ENCODE results near the gene ALMS1.
"Not testable (repeated sequence)": the region's sequence is repeated elsewhere in the genome, so short reads cannot be mapped to it uniquely, and the experiment has no call there.

ALMS1 gene

GRCh38 chr2:73594251-73594650 is 208.6 kb downstream of the ALMS1 start:
- Histone ChIP-seq H3K9me3 (ENCODE audit: control insufficient read depth in 5 of 5, low read length in 5 of 5) (no peaks in the 10 kb centered on the region), H3K36me3 (ENCODE audit: control insufficient read depth in 5 of 5, insufficient read depth in 5 of 5, low read length in 5 of 5) (peaks cover 0 to 2% (median 0%) of the 10 kb centered on the region in 5 donors), H3K4me1 (ENCODE audit: control insufficient read depth in 5 of 5, insufficient read depth in 5 of 5, low read length in 5 of 5) (no peaks in the 10 kb centered on the region), H3K4me3 (ENCODE audit: low read depth in 1 of 5, low read length in 5 of 5) (no peak overlapping the region), H3K27me3 (ENCODE audit: control insufficient read depth in 5 of 5, insufficient read depth in 4 of 5, low read length in 5 of 5) (no peaks in the 10 kb centered on the region), H3K9ac (ENCODE audit: low read length in 5 of 5) (no peak overlapping the region), H3K27ac (ENCODE audit: low read depth, low read length) (no peak overlapping the region)

- no peaks in the 10 kb centered on the region for H3K9me3 ChIP-seq (ENCODE audit: control insufficient read depth in 5 of 5, low read length in 5 of 5)
- H3K4me3 ChIP-seq (ENCODE audit: low read depth in 1 of 5, low read length in 5 of 5): no peak overlapping the region
- peaks cover 0 to 35% (median 26%) of the 10 kb centered on the region in 5 donors for H3K36me3 ChIP-seq (ENCODE audit: control insufficient read depth in 5 of 5, insufficient read depth in 5 of 5, low read length in 5 of 5)
- no peaks in the 10 kb centered on the region for H3K27me3 ChIP-seq (ENCODE audit: control insufficient read depth in 5 of 5, insufficient read depth in 4 of 5, low read length in 5 of 5)
- no peak overlapping the region for H3K27ac ChIP-seq (ENCODE audit: low read depth, low read length)
- no peaks in the 10 kb centered on the region for H3K4me1 ChIP-seq (ENCODE audit: control insufficient read depth in 5 of 5, insufficient read depth in 5 of 5, low read length in 5 of 5)
- H3K9ac ChIP-seq (ENCODE audit: low read length in 5 of 5): no peak overlapping the region
Measured at GRCh38 chr2:73601780-73602179, 216.1 kb downstream of the ALMS1 start.

DNA sequence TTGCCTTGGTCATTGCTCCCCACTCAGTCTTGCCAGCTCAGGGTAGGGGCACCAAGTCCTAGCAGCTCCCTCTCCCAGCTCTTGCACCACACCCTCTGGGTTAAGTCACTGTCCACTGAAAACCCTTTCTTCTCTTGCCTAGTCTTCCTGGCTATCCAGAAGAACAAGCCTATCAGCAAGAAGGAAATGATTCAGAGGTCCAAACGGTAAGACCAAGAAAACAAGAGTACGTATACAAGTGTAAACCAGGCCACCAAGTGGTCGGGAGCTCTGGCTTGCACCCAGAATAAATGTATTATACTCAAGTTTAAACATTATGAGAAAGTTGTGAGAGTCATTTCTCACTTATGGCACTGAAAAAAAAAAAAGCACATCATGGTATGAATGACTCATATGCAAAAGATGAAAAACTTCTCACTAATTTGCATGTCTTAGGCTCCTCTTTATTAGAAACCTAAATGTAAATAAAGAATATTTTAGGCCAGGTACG is 217.5 kb downstream of the ALMS1 start:
- not testable (repeated sequence) for H3K4me1 ChIP-seq (ENCODE audit: control insufficient read depth in 5 of 5, insufficient read depth in 5 of 5, low read length in 5 of 5); H3K9ac ChIP-seq (ENCODE audit: low read length in 5 of 5); H3K27ac ChIP-seq (ENCODE audit: low read depth, low read length); H3K9me3 ChIP-seq (ENCODE audit: control insufficient read depth in 5 of 5, low read length in 5 of 5); H3K27me3 ChIP-seq (ENCODE audit: control insufficient read depth in 5 of 5, insufficient read depth in 4 of 5, low read length in 5 of 5); H3K4me3 ChIP-seq (ENCODE audit: low read depth in 1 of 5, low read length in 5 of 5)
- H3K36me3 ChIP-seq (ENCODE audit: control insufficient read depth in 5 of 5, insufficient read depth in 5 of 5, low read length in 5 of 5): peaks cover 0 to 35% (median 26%) of the 10 kb centered on the region in 5 donors

- not testable (repeated sequence) for H3K4me1 ChIP-seq (ENCODE audit: control insufficient read depth in 5 of 5, insufficient read depth in 5 of 5, low read length in 5 of 5); H3K9me3 ChIP-seq (ENCODE audit: control insufficient read depth in 5 of 5, low read length in 5 of 5)
- H3K36me3 ChIP-seq (ENCODE audit: control insufficient read depth in 5 of 5, insufficient read depth in 5 of 5, low read length in 5 of 5): peaks cover 0 to 41% (median 31%) of the 10 kb centered on the region in 5 donors
Measured at GRCh38 chr2:73604589-73604988, 219.0 kb downstream of the ALMS1 start.

DNA sequence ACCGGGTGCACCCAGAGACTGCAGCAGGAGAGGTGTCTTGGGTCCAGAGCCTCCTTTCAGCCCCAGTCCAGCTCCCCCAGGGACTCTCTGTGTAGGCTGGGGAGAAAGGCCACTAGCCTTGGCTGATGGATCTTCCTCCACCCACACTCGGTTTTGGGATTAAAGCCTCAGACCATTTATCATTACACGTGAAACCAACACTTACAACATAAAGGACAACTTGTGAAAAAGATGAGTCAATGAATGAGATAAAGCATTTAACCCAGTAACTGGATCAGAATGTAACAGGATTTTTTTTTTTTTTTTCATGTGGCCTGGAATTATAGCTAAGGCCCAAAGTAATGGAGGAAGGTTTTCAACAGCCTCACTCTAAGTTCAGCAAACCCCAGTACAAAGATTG is 224.5 kb downstream of the ALMS1 start:
- Histone ChIP-seq H3K9me3 (ENCODE audit: control insufficient read depth in 5 of 5, low read length in 5 of 5) (no peaks in the 10 kb centered on the region), H3K4me3 (ENCODE audit: low read depth in 1 of 5, low read length in 5 of 5) (no peak overlapping the region), H3K27me3 (ENCODE audit: control insufficient read depth in 5 of 5, insufficient read depth in 4 of 5, low read length in 5 of 5) (no peaks in the 10 kb centered on the region), H3K27ac (ENCODE audit: low read depth, low read length) (no peak overlapping the region), H3K9ac (ENCODE audit: low read length in 5 of 5) (no peak overlapping the region), H3K4me1 (ENCODE audit: control insufficient read depth in 5 of 5, insufficient read depth in 5 of 5, low read length in 5 of 5) (no peaks in the 10 kb centered on the region), H3K36me3 (ENCODE audit: control insufficient read depth in 5 of 5, insufficient read depth in 5 of 5, low read length in 5 of 5) (peaks cover 0 to 21% (median 14%) of the 10 kb centered on the region in 5 donors)

More at GRCh38 chr2:73604589-73604988, 219.0 kb downstream of the ALMS1 start:
- not testable (repeated sequence) for H3K4me3 ChIP-seq (ENCODE audit: low read depth in 1 of 5, low read length in 5 of 5); H3K9ac ChIP-seq (ENCODE audit: low read length in 5 of 5); H3K27me3 ChIP-seq (ENCODE audit: control insufficient read depth in 5 of 5, insufficient read depth in 4 of 5, low read length in 5 of 5); H3K27ac ChIP-seq (ENCODE audit: low read depth, low read length)

DNA sequence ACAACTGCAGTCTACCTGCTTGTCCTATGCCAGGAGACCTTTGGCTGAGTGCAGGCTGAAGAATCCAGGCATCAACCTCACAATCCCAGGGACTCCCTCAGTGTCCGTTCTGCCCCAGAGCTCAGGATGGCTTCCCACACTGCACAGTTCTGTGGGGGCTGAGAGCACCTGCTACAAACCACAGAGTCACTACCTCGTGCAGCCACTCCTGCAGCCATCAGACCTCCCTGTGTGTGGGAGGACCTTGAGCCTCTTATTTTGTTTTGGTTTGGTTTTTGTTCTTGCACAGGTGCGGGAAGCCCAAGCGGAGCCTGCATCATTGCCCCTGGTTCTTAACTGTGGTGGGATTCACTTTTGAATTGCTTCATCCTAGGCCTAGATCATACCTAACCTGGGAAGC is 225.6 kb downstream of the ALMS1 start:
- Histone ChIP-seq H3K27ac (ENCODE audit: low read depth, low read length) (no peak overlapping the region), H3K9me3 (ENCODE audit: control insufficient read depth in 5 of 5, low read length in 5 of 5) (no peaks in the 10 kb centered on the region), H3K27me3 (ENCODE audit: control insufficient read depth in 5 of 5, insufficient read depth in 4 of 5, low read length in 5 of 5) (no peaks in the 10 kb centered on the region), H3K4me3 (ENCODE audit: low read depth in 1 of 5, low read length in 5 of 5) (no peak overlapping the region), H3K4me1 (ENCODE audit: control insufficient read depth in 5 of 5, insufficient read depth in 5 of 5, low read length in 5 of 5) (no peaks in the 10 kb centered on the region), H3K9ac (ENCODE audit: low read length in 5 of 5) (no peak overlapping the region), H3K36me3 (ENCODE audit: control insufficient read depth in 5 of 5, insufficient read depth in 5 of 5, low read length in 5 of 5) (peaks cover 0 to 21% (median 14%) of the 10 kb centered on the region in 5 donors)

- Histone ChIP-seq H3K9me3 (ENCODE audit: control insufficient read depth in 5 of 5, low read length in 5 of 5) (no peaks in the 10 kb centered on the region), H3K9ac (ENCODE audit: low read length in 5 of 5) (no peak overlapping the region), H3K36me3 (ENCODE audit: control insufficient read depth in 5 of 5, insufficient read depth in 5 of 5, low read length in 5 of 5) (peaks cover 0 to 21% (median 14%) of the 10 kb centered on the region in 5 donors), H3K27me3 (ENCODE audit: control insufficient read depth in 5 of 5, insufficient read depth in 4 of 5, low read length in 5 of 5) (no peaks in the 10 kb centered on the region), H3K27ac (ENCODE audit: low read depth, low read length) (no peak overlapping the region), H3K4me3 (ENCODE audit: low read depth in 1 of 5, low read length in 5 of 5) (no peak overlapping the region), H3K4me1 (ENCODE audit: control insufficient read depth in 5 of 5, insufficient read depth in 5 of 5, low read length in 5 of 5) (no peaks in the 10 kb centered on the region)
Measured at GRCh38 chr2:73611867-73612266, 226.2 kb downstream of the ALMS1 start.

DNA sequence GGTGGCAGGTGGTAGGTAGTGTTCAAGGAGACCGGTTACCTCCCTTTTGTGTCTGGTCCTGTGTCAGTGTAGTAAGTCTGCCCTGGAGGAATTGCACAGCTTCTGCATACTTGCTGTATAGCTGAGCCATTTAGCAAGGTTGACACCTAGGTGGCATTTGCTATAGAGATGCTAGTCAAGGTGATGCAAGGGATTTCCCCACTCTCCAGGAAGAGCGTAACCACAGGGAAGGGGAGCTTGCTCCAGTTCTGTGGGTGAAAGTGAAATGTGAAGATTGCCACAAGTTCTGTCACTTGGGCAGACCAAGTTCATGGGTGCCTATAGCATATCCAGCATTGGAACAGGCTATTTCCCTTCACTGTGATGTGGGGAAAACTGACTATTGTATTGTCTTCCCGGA is 228.5 kb downstream of the ALMS1 start:
- no peak overlapping the region for H3K9ac ChIP-seq (ENCODE audit: low read length in 5 of 5)
- no peak overlapping the region for H3K27ac ChIP-seq (ENCODE audit: low read depth, low read length)
- H3K4me3 ChIP-seq (ENCODE audit: low read depth in 1 of 5, low read length in 5 of 5): no peak overlapping the region
- no peaks in the 10 kb centered on the region for H3K9me3 ChIP-seq (ENCODE audit: control insufficient read depth in 5 of 5, low read length in 5 of 5)
- no peaks in the 10 kb centered on the region for H3K4me1 ChIP-seq (ENCODE audit: control insufficient read depth in 5 of 5, insufficient read depth in 5 of 5, low read length in 5 of 5)
- H3K36me3 ChIP-seq (ENCODE audit: control insufficient read depth in 5 of 5, insufficient read depth in 5 of 5, low read length in 5 of 5): peaks cover 0 to 12% (median 9%) of the 10 kb centered on the region in 5 donors
- no peaks in the 10 kb centered on the region for H3K27me3 ChIP-seq (ENCODE audit: control insufficient read depth in 5 of 5, insufficient read depth in 4 of 5, low read length in 5 of 5)

- peaks cover 0 to 12% (median 7%) of the 10 kb centered on the region in 5 donors for H3K36me3 ChIP-seq (ENCODE audit: control insufficient read depth in 5 of 5, insufficient read depth in 5 of 5, low read length in 5 of 5)
- no peaks in the 10 kb centered on the region for H3K9me3 ChIP-seq (ENCODE audit: control insufficient read depth in 5 of 5, low read length in 5 of 5)
Measured at GRCh38 chr2:73614997-73615396, 229.4 kb downstream of the ALMS1 start.

DNA sequence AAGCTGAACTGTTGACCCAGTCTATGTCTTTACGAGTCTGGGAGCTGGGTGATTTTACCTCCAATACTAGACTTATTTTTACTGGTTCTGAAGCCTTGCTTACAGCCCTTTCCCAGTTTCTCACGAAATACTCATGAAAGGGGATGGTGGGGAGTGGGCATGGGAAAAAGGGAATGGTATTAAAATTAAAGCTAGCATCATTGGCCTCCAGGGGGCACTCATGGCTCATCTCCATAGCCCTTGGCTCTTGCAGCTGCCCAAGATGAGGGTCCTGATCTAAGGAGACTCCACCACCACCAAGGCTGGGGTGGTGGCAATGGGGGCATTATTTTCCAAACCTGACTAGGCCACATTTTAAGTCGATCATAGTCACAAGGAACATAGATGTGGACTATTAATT is 234.3 kb downstream of the ALMS1 start:
- not testable (repeated sequence) for H3K36me3 ChIP-seq (ENCODE audit: control insufficient read depth in 5 of 5, insufficient read depth in 5 of 5, low read length in 5 of 5); H3K27me3 ChIP-seq (ENCODE audit: control insufficient read depth in 5 of 5, insufficient read depth in 4 of 5, low read length in 5 of 5); H3K9me3 ChIP-seq (ENCODE audit: control insufficient read depth in 5 of 5, low read length in 5 of 5); H3K9ac ChIP-seq (ENCODE audit: low read length in 5 of 5); H3K4me1 ChIP-seq (ENCODE audit: control insufficient read depth in 5 of 5, insufficient read depth in 5 of 5, low read length in 5 of 5); H3K4me3 ChIP-seq (ENCODE audit: low read depth in 1 of 5, low read length in 5 of 5); H3K27ac ChIP-seq (ENCODE audit: low read depth, low read length)

More at GRCh38 chr2:73614997-73615396, 229.4 kb downstream of the ALMS1 start:
- Histone ChIP-seq H3K4me1 (ENCODE audit: control insufficient read depth in 5 of 5, insufficient read depth in 5 of 5, low read length in 5 of 5) (no peaks in the 10 kb centered on the region), H3K4me3 (ENCODE audit: low read depth in 1 of 5, low read length in 5 of 5) (no peak overlapping the region), H3K27ac (ENCODE audit: low read depth, low read length) (no peak overlapping the region), H3K27me3 (ENCODE audit: control insufficient read depth in 5 of 5, insufficient read depth in 4 of 5, low read length in 5 of 5) (no peaks in the 10 kb centered on the region), H3K9ac (ENCODE audit: low read length in 5 of 5) (no peak overlapping the region)

DNA sequence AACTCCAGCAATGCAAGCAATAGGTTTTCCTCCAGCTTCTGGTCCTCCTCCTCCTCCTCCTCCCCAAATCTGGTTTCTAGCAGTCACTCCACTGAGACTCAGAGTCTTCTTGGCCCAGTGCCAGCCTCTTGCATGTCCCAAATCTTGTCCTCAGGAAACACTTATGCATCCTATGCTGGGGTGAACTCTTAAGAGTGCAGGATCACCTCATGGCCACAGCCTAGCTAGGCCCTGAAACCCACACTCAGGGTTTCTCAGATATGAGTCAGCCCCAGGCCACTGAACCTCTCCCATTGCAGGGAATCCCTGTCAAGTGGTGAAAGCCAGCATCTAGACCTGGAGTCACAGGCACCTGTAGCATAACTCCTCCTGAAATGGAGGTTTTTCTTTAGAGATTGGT is 238.4 kb downstream of the ALMS1 start:
- H3K36me3 ChIP-seq (ENCODE audit: control insufficient read depth in 5 of 5, insufficient read depth in 5 of 5, low read length in 5 of 5); H3K9me3 ChIP-seq (ENCODE audit: control insufficient read depth in 5 of 5, low read length in 5 of 5); H3K27me3 ChIP-seq (ENCODE audit: control insufficient read depth in 5 of 5, insufficient read depth in 4 of 5, low read length in 5 of 5); H3K4me3 ChIP-seq (ENCODE audit: low read depth in 1 of 5, low read length in 5 of 5); H3K27ac ChIP-seq (ENCODE audit: low read depth, low read length); H3K9ac ChIP-seq (ENCODE audit: low read length in 5 of 5); H3K4me1 ChIP-seq (ENCODE audit: control insufficient read depth in 5 of 5, insufficient read depth in 5 of 5, low read length in 5 of 5): not testable (repeated sequence)

Data from subcutaneous abdominal adipose tissue (tissue), 5 donors.